Loucy (cell line): ENCODE data around the gene CACNA1C.

Experiments used
- CTCF ChIP-seq: fragments of 200-600 bp; sonication (generic); conservative IDR thresholded peaks from 2 replicates; pipeline ENCODE4 v1.5.1; 2014; ENCODE audit warnings: mild to moderate bottlenecking, antibody characterized with exemption, low read length
- EZH2phosphoT487 ChIP-seq: fragments of 200-600 bp; IDR thresholded peaks from 2 replicates; pipeline ENCODE4 v1.6.1; 2018; ENCODE audit warnings: antibody characterized with exemption, mild to moderate bottlenecking, moderate library complexity, borderline replicate concordance

DNA sequence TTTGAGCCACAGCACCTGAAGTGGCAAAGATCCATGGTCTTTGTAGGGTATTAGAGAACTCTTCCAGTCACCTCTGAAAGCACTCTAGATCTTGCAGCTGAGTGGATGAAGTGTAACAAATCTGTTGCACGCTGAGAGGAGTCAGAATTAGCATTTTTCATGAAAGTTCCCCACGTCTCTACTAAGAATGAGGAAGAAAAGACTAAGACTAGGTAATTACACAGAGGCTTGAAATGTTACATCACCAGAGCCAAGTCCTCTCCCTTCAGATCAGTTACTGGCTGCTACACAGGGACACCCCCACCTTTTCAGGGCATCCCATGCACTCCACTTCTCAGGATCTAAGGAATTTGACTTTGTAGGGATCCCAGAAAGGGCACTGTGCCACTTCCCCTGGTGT lies 643.3 kb downstream of the CACNA1C start:
- TF ChIP-seq CTCF (no peak), EZH2phosphoT487 (no peak)
